ENCODE data around the gene IPMK.

DNA sequence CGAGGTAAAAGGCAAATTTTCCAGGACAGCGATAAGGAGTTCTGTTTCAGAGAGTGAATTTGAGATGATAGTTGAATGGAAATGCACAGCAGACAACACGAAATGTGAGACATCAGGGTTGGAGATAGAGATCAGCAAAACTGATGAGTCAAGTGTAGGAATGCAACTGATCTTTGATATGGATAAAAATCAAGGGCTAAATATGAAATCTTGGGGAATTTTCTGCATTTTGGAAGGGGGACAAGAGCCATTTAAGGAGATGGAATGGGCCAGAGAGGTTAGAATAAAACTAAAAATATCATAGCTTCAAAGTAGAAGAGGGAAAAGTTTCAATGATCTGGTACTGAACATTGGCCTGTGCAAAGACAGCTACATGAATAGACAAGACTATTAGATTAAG lies 12.8 kb upstream of the IPMK start:
- TF ChIP-seq SPI1 (IDR thresholded peaks at IDR 0.05; ENCODE audit: low read depth, low read length): no peak
- TF ChIP-seq POLR2A (IDR thresholded peaks at IDR 0.05; ENCODE audit: low read depth, low read length): no peak
- no peak for TF ChIP-seq POLR2AphosphoS5 (IDR thresholded peaks at IDR 0.05; ENCODE audit: low read depth, low read length)
- TF ChIP-seq TAF1 (IDR thresholded peaks at IDR 0.05; ENCODE audit: low read depth, low read length): no peak
- TF ChIP-seq PAX5 (IDR thresholded peaks at IDR 0.05; ENCODE audit: insufficient read depth, low read length, severe bottlenecking): no peak
